RPMI8226 (cell line): Measurements from ENCODE around the gene PCNX3.

Source experiments
- DNase-seq: peaks from one replicate; pipeline ENCODE4 v3.0.0-alpha.2; 2015

The PCNX3 gene

GRCh38 chr11:65599955-65600246, 15.7 kb upstream of the PCNX3 start:
- DNase-seq, result no peak

- DNase-seq, result no peak
Observed at GRCh38 chr11:65604258-65604657, 11.3 kb upstream of the PCNX3 start.

- no peak for DNase-seq
Observed at GRCh38 chr11:65606876-65607613, 8.5 kb upstream of the PCNX3 start.

GRCh38 chr11:65607614-65608426, 7.8 kb upstream of the PCNX3 start:
- no peak for DNase-seq

- DNase-seq, result no peak
Observed at GRCh38 chr11:65609229-65609628, 6.3 kb upstream of the PCNX3 start.

GRCh38 chr11:65609665-65610064, 5.9 kb upstream of the PCNX3 start:
- no peak for DNase-seq

- no peak for DNase-seq
Observed at GRCh38 chr11:65610404-65610803, 5.2 kb upstream of the PCNX3 start.

GRCh38 chr11:65611028-65611757, 4.4 kb upstream of the PCNX3 start:
- no peak for DNase-seq

GRCh38 chr11:65611758-65612603, 3.6 kb upstream of the PCNX3 start:
- no peak for DNase-seq

GRCh38 chr11:65612691-65613090, 2.9 kb upstream of the PCNX3 start:
- no peak for DNase-seq

- DNase-seq, result peak; percentile 44
Observed at GRCh38 chr11:65613091-65613928, 2.3 kb upstream of the PCNX3 start.

- peak; percentile 74 for DNase-seq
Observed at GRCh38 chr11:65615950-65616574, 486 bp downstream of the PCNX3 start.

GRCh38 chr11:65616575-65617001, 1.0 kb downstream of the PCNX3 start:
- DNase-seq, result peak; percentile 29

GRCh38 chr11:65617136-65617850, 1.7 kb downstream of the PCNX3 start:
- DNase-seq, result no peak

GRCh38 chr11:65617990-65618751, 2.6 kb downstream of the PCNX3 start:
- DNase-seq, result no peak

- DNase-seq, result no peak
Observed at GRCh38 chr11:65618763-65619162, 3.2 kb downstream of the PCNX3 start.

- no peak for DNase-seq
Observed at GRCh38 chr11:65619281-65619928, 3.8 kb downstream of the PCNX3 start.

- no peak for DNase-seq
Observed at GRCh38 chr11:65620666-65621065, 5.1 kb downstream of the PCNX3 start.

- DNase-seq, result no peak
Observed at GRCh38 chr11:65621460-65621859, 5.9 kb downstream of the PCNX3 start.
